AML-193 (cell line): ENCODE measurements around the gene VCL.
"Not testable (repeated sequence)": the region's sequence is repeated elsewhere in the genome, so short reads cannot be mapped to it uniquely, and the experiment has no call there.

Experiments
- DNase-seq, 2 experiments: peaks; one replicate each; lab custom pipeline; 2025; lab: John Stamatoyannopoulos, UW

The VCL gene

GRCh38 chr10:74039561-74040145, 41.7 kb downstream of the VCL start:
- DNase-seq = peak; percentile 37

- peak in 1 of 2 experiments; percentile 1 for DNase-seq
Measured at GRCh38 chr10:74040200-74041126, 42.5 kb downstream of the VCL start.

GRCh38 chr10:74044419-74044818, 46.5 kb downstream of the VCL start:
- DNase-seq = no peak

- peak; percentile 54 to 56 for DNase-seq
Measured at GRCh38 chr10:74047304-74047703, 49.4 kb downstream of the VCL start.

- DNase-seq = peak; percentile 73 to 89
Measured at GRCh38 chr10:74047871-74048270, 50.0 kb downstream of the VCL start.

- no peak for DNase-seq
Measured at GRCh38 chr10:74048433-74048832, 50.5 kb downstream of the VCL start.

GRCh38 chr10:74049955-74050354, 52.0 kb downstream of the VCL start:
- no peak for DNase-seq

GRCh38 chr10:74050653-74051052, 52.7 kb downstream of the VCL start:
- DNase-seq = no peak

- no peak for DNase-seq
Measured at GRCh38 chr10:74051736-74052342, 53.9 kb downstream of the VCL start.

- DNase-seq = no peak
Measured at GRCh38 chr10:74052994-74053393, 55.1 kb downstream of the VCL start.

GRCh38 chr10:74055383-74056049, 57.6 kb downstream of the VCL start:
- DNase-seq = peak in 1 of 2 experiments; percentile 22

GRCh38 chr10:74056050-74056818, 58.3 kb downstream of the VCL start:
- DNase-seq = no peak

- DNase-seq = peak; percentile 5 to 6
Measured at GRCh38 chr10:74058071-74058470, 60.2 kb downstream of the VCL start.

- DNase-seq = peak; percentile 12 to 15
Measured at GRCh38 chr10:74058658-74059057, 60.7 kb downstream of the VCL start.

GRCh38 chr10:74061104-74061503, 63.2 kb downstream of the VCL start:
- DNase-seq = no peak

GRCh38 chr10:74061978-74062377, 64.1 kb downstream of the VCL start:
- DNase-seq = not testable (repeated sequence)

- no peak for DNase-seq
Measured at GRCh38 chr10:74063256-74063655, 65.3 kb downstream of the VCL start.

- peak; percentile 57 to 58 for DNase-seq
Measured at GRCh38 chr10:74067373-74068352, 69.7 kb downstream of the VCL start.

- DNase-seq = no peak
Measured at GRCh38 chr10:74071157-74071556, 73.2 kb downstream of the VCL start.

- no peak for DNase-seq
Measured at GRCh38 chr10:74072503-74072902, 74.6 kb downstream of the VCL start.
